Jurkat, Clone E6-1 (cell line): ENCODE measurements around the gene PPM1L.

Experiments
- DNase-seq: peaks from one replicate; pipeline ENCODE4 v3.0.0-alpha.2; 2011; ENCODE audit warnings: low read depth, low spot score
- H3K4me3 ChIP-seq: 2 replicates; pipeline ENCODE4 v1.5.1; 2011; ENCODE audit warnings: mild to moderate bottlenecking, low read length, control low read depth, moderate library complexity

The PPM1L gene

GRCh38 chr3:160830796-160831195 lies 74.8 kb downstream of the PPM1L start:
- DNase-seq = no peak
- H3K4me3 ChIP-seq = no peak overlapping the region

GRCh38 chr3:160831401-160831800 lies 75.4 kb downstream of the PPM1L start:
- no peak overlapping the region for H3K4me3 ChIP-seq
- DNase-seq = no peak

- peak; percentile 21 for DNase-seq
- no peak overlapping the region for H3K4me3 ChIP-seq
These were observed 81.5 kb downstream of the PPM1L start for GRCh38 chr3:160837394-160837980.

- DNase-seq = no peak
- no peak overlapping the region for H3K4me3 ChIP-seq
These were observed 84.6 kb downstream of the PPM1L start for GRCh38 chr3:160840590-160840989.

GRCh38 chr3:160841455-160841854 lies 85.4 kb downstream of the PPM1L start:
- H3K4me3 ChIP-seq = no peak overlapping the region
- DNase-seq = no peak

GRCh38 chr3:160842021-160843005 lies 86.3 kb downstream of the PPM1L start:
- DNase-seq = no peak
- H3K4me3 ChIP-seq = no peak overlapping the region

- H3K4me3 ChIP-seq = no peak overlapping the region
- DNase-seq = no peak
These were observed 95.7 kb downstream of the PPM1L start for GRCh38 chr3:160851629-160852210.

- DNase-seq = no peak
- no peak overlapping the region for H3K4me3 ChIP-seq
These were observed 96.8 kb downstream of the PPM1L start for GRCh38 chr3:160852856-160853255.

GRCh38 chr3:160856450-160856849 lies 100.4 kb downstream of the PPM1L start:
- no peak overlapping the region for H3K4me3 ChIP-seq
- no peak for DNase-seq

GRCh38 chr3:160857476-160858119 lies 101.6 kb downstream of the PPM1L start:
- DNase-seq = no peak
- H3K4me3 ChIP-seq = no peak overlapping the region

- no peak for DNase-seq
- no peak overlapping the region for H3K4me3 ChIP-seq
These were observed 104.3 kb downstream of the PPM1L start for GRCh38 chr3:160860346-160860745.

GRCh38 chr3:160869825-160870224 lies 113.8 kb downstream of the PPM1L start:
- DNase-seq = no peak
- H3K4me3 ChIP-seq = no peak overlapping the region

- no peak for DNase-seq
These were observed 114.3 kb downstream of the PPM1L start for GRCh38 chr3:160870327-160870726.

GRCh38 chr3:160874736-160875135 lies 118.7 kb downstream of the PPM1L start:
- no peak overlapping the region for H3K4me3 ChIP-seq
- DNase-seq = no peak

More at GRCh38 chr3:160870327-160870726, 114.3 kb downstream of the PPM1L start:
- H3K4me3 ChIP-seq = no peak overlapping the region

- H3K4me3 ChIP-seq = no peak overlapping the region
- DNase-seq = no peak
These were observed 120.6 kb downstream of the PPM1L start for GRCh38 chr3:160876643-160877042.

- no peak for DNase-seq
- no peak overlapping the region for H3K4me3 ChIP-seq
These were observed 123.8 kb downstream of the PPM1L start for GRCh38 chr3:160879859-160880258.

GRCh38 chr3:160883373-160883772 lies 127.3 kb downstream of the PPM1L start:
- DNase-seq = no peak
- no peak overlapping the region for H3K4me3 ChIP-seq

- peak overlapping the region; percentile 7; the same call in 1 of the 2 replicates for H3K4me3 ChIP-seq
- peak; percentile 91 for DNase-seq
These were observed 129.8 kb downstream of the PPM1L start for GRCh38 chr3:160885791-160886286.

GRCh38 chr3:160886421-160886820 lies 130.4 kb downstream of the PPM1L start:
- no peak overlapping the region for H3K4me3 ChIP-seq
- no peak for DNase-seq
